T-helper 9 cell (primary cell): ENCODE data around the gene CAMK2G.
"Not testable (repeated sequence)": the region's sequence is repeated elsewhere in the genome, so short reads cannot be mapped to it uniquely, and the experiment has no call there.

Source experiments
- DNase-seq: peaks from one replicate; pipeline ENCODE4 v3.0.0-alpha.2; 2020

CAMK2G gene

GRCh38 chr10:73809061-73809818 lies 65.1 kb downstream of the CAMK2G start:
- DNase-seq = no peak

- no peak for DNase-seq
Measured at GRCh38 chr10:73808021-73808815, 66.1 kb downstream of the CAMK2G start.

- DNase-seq = no peak
Measured at GRCh38 chr10:73807471-73807870, 66.9 kb downstream of the CAMK2G start.

- DNase-seq = no peak
Measured at GRCh38 chr10:73806176-73806950, 68.0 kb downstream of the CAMK2G start.

GRCh38 chr10:73803680-73804286 lies 70.6 kb downstream of the CAMK2G start:
- no peak for DNase-seq

GRCh38 chr10:73802276-73802991 lies 71.9 kb downstream of the CAMK2G start:
- DNase-seq = no peak

- no peak for DNase-seq
Measured at GRCh38 chr10:73801253-73801590, 73.1 kb downstream of the CAMK2G start.

- DNase-seq = no peak
Measured at GRCh38 chr10:73800560-73801252, 73.6 kb downstream of the CAMK2G start.

GRCh38 chr10:73799899-73800559 lies 74.3 kb downstream of the CAMK2G start:
- no peak for DNase-seq

GRCh38 chr10:73798927-73799560 lies 75.3 kb downstream of the CAMK2G start:
- no peak for DNase-seq

GRCh38 chr10:73798087-73798486 lies 76.3 kb downstream of the CAMK2G start:
- DNase-seq = no peak

GRCh38 chr10:73797324-73798025 lies 76.9 kb downstream of the CAMK2G start:
- no peak for DNase-seq

GRCh38 chr10:73796766-73797165 lies 77.6 kb downstream of the CAMK2G start:
- DNase-seq = no peak

GRCh38 chr10:73796035-73796434 lies 78.3 kb downstream of the CAMK2G start:
- not testable (repeated sequence) for DNase-seq

- DNase-seq = not testable (repeated sequence)
Measured at GRCh38 chr10:73795491-73795890, 78.9 kb downstream of the CAMK2G start.

GRCh38 chr10:73793456-73793855 lies 80.9 kb downstream of the CAMK2G start:
- DNase-seq = no peak

GRCh38 chr10:73791871-73792400 lies 82.4 kb downstream of the CAMK2G start:
- no peak for DNase-seq

- no peak for DNase-seq
Measured at GRCh38 chr10:73790886-73791625, 83.3 kb downstream of the CAMK2G start.

- DNase-seq = no peak
Measured at GRCh38 chr10:73789659-73790055, 84.7 kb downstream of the CAMK2G start.
